ENCODE measurements around the gene ATP6V0A1.

DNA sequence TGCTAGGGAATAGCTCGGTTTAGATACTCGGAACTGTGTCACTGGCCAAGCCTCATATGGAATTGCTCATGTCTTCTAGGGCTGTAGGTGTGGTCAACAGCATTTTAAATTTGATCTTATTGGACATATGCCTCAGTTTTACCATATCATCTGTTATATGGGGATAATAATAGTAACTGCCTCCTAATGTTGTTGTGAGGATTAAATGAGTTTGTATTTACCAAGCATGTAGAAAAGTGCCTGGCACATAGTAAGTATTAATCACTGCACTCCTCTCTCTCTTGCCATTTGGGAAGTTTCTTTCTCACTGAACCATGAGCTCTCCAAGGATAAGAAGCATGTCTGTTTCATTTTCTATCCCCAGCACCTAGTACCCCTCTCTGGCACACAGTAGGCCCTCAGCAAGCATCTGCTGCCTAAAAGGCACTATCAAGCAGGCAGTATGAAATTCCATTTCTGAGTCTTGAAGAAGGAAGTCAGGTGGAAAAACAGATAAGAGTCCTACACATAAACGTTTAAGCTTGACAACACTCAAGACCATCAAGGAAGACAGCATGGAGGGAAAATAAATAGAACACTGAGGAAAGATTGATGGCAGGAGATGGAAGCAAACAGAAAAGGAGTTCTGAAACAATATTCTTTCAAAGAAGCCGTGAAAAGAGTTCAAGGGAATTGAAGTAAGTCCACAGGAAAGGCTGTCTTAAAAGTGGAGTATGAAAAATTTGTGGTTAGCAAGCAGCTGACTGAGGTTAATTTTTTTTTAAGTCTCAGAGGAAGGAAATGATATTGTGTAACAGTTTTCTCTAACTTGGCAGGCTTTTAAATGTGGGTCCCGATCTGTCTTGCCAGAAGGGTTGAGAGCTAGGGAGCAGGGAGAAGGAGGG is 2.2 kb upstream of the ATP6V0A1 start:
- TF ChIP-seq CTCF (conservative IDR thresholded peaks at IDR 0.05; ENCODE audit: low read depth, low read length) (no peak), SMC3 (IDR thresholded peaks at IDR 0.05; ENCODE audit: low read depth, low read length) (no peak), MAZ (IDR thresholded peaks at IDR 0.05; ENCODE audit: borderline replicate concordance, low read depth, low read length) (no peak), POLR2A (IDR thresholded peaks at IDR 0.05; ENCODE audit: low read depth, low read length) (no peak), RCOR1 (IDR thresholded peaks at IDR 0.05; ENCODE audit: insufficient replicate concordance, low read length) (no peak), MXI1 (IDR thresholded peaks at IDR 0.05; ENCODE audit: borderline replicate concordance, low read depth, low read length) (no peak), BHLHE40 (IDR thresholded peaks at IDR 0.05; ENCODE audit: low read depth, low read length) (no peak), RAD21 (IDR thresholded peaks at IDR 0.05; ENCODE audit: low read length) (no peak), CHD1 (IDR thresholded peaks at IDR 0.05; ENCODE audit: low read depth, low read length) (no peak)

All from IMR-90 (cell line).